GM21423 (cell line): ENCODE data around the gene UMODL1.

ENCODE experiments used
- ATAC-seq: cut with Tn5 transposase; IDR thresholded peaks from one replicate; pipeline ENCODE4 v1.9.1; 2021; ENCODE audit warnings: mild to moderate bottlenecking, moderate library complexity; ENCODE audit not compliant: unreplicated experiment

Gene UMODL1

GRCh38 chr21:42038393-42038792 lies 32.7 kb upstream of the UMODL1 start:
- ATAC-seq = no peak

DNA sequence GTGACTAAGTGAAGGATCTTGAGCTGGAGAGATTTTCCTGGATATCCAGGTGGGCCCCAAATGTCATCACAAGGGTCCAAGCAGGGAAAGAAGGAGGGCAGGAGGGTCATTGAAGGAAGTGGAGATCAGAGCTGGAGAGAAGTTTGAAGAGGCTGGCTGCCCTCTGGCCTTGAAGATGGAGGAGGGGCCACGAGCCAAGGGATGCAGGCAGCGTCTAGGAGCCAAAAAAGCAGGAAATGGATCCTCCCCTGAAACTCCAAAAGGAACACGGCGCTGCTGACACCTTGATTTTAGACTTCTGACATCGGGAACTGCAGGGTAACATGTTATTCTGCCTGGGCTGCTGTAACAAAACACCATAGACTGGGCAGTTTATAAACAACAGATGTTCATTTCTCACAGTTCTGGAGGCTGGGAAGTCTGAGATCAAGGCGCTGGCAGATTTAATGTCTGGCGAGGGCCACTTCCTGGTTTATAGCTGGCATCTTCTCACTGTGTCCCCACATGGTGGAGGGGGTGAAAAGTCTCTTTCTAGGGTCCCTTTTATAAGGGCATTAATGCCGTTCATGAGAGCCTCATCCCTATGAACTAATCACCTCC lies 32.2 kb upstream of the UMODL1 start:
- ATAC-seq = no peak

DNA sequence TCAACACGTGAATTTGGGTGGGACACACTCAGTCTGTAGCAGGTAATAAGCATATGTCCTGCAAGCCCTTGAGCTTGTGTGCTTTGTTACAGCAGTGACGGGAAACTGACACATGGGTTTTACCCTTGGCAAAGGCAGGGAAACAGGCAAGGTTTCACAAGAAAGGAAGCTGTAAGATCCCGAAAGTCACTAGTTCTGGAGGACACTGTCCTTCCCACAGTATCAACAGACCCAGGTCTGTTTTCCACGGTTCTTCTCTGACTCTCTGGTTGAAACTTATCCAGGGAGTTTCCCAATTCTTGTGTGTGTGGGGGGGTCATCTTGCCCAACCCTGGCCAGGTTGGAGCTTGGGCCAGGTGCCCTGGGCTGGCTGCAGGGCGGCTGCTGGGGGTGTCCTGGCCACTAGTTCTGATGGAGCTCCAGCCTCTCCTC lies 31.6 kb upstream of the UMODL1 start:
- ATAC-seq = no peak

DNA sequence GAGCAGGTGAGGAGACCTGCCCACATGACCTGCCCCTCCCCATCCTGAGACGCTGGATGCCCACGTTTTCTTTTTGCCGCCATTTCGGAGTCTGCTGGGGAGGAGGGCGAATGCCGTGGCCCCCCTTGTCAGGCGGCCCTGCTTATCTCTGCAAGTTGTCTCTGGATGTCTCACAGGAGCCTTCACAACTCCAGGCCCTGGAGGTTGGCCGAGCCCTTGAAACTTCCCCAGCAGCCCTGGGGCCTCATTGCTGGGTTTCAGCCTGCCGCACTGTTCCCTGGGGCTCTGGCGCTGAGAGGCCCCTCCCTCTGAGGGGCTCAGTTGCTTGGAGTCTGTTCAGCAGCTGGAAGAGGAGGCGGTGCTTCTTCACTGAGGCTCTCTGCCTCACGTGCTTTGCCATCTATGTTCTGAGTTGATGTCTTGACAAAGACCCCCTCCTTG lies 31.2 kb upstream of the UMODL1 start:
- ATAC-seq = no peak

GRCh38 chr21:42040411-42041180 lies 30.5 kb upstream of the UMODL1 start:
- no peak for ATAC-seq

- no peak for ATAC-seq
These were observed 29.9 kb upstream of the UMODL1 start for GRCh38 chr21:42041246-42041645.

DNA sequence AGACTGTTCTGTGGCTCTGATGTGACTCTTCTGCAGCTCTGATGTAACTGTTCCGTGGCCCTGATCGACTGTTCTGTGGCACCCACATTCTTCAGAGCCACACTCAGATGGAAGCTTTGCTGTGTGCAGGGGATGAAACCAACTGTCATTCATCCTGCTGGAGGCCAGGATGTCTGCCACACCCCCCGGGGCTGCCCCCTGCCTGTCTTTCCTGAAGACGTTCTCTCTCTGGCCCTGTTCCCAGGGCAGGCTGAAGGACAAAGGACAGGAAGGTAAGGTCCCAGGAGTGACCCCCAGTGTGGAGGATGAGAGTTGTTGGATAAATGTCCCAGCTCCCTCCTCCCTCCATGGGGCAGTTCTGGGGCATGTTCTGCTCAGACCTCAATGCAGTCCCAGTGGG lies 29.4 kb upstream of the UMODL1 start:
- no peak for ATAC-seq

- no peak for ATAC-seq
These were observed 28.5 kb upstream of the UMODL1 start for GRCh38 chr21:42042651-42043050.

- ATAC-seq = no peak
These were observed 27.8 kb upstream of the UMODL1 start for GRCh38 chr21:42043201-42043895.

- ATAC-seq = no peak
These were observed 27.2 kb upstream of the UMODL1 start for GRCh38 chr21:42043961-42044360.

GRCh38 chr21:42044871-42045495 lies 26.1 kb upstream of the UMODL1 start:
- ATAC-seq = no peak

GRCh38 chr21:42047821-42048613 lies 23.1 kb upstream of the UMODL1 start:
- no peak for ATAC-seq

GRCh38 chr21:42048870-42049577 lies 22.1 kb upstream of the UMODL1 start:
- no peak for ATAC-seq

- ATAC-seq = no peak
These were observed 21.3 kb upstream of the UMODL1 start for GRCh38 chr21:42049578-42050430.

DNA sequence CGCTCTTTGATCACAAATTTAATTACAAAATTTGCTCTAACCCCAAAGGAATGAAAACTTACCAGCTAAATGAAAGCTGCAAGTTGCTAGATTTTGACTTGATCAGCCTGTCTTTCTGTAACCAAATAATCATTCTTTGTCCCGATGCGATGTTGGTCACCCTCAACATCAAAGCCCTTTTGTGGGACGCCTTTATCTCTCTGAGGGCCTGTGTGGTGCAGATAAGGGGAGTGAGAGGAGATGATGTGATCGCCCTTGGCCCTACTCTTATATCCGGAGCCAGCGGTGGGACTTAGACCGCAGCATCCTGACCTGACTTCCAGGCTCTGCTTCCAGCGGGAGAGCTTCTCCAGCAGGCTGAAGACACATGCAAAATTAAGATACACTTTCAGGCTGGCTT lies 19.3 kb upstream of the UMODL1 start:
- no peak for ATAC-seq

DNA sequence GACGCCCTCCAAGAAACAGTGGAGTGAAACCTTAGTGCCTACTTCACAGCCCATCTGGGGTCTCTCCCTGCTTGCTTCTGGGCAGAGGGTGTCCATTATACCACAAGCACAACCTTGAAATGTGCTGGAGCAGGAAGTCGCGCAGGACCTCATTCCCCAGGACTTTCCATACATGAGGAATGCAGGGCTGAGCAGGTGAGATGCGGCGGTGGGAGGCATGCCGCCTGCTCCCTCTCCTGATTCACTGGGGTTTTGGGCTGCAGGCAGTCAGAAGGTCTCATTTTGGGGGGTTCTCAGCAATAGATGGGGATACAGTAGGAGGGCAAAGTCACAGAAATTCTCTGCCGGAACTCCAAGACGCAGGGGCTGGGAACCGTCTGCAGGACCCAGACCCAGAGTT lies 15.7 kb upstream of the UMODL1 start:
- ATAC-seq = no peak

GRCh38 chr21:42056468-42056867 lies 14.6 kb upstream of the UMODL1 start:
- no peak for ATAC-seq

DNA sequence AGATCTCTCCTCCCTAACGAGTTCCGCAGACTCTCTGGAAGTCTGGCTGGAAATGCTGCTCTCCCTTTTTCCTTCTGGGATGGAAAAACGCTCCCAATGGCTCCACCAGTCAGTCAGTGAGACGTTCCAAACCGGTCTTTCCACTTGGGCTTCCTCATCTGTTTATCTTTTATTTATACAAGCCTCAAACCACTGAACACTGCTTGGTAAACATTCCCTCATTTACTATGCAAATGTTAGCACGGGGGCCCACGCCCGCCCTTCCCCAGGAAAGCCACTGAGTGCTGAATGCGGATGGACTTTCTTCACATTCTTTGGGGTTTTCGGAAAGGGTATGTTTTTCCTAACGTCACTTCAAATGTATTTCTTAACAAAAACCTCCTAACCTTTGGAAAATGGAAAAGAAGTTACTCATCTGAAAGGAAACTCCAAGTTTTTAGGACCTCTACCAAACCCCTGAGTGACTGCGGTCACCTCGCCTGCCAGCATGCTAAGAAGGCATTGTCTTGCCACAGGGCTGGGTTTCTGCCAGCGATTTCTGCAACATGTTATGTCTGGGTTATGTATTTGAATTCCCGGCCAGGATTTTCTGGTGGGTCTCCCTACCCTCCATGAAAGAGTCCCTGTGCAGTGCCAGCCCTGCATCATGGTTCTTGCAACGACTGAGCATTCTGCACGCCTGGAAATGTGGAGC lies 14.0 kb upstream of the UMODL1 start:
- ATAC-seq = no peak
